Measurements from ENCODE around the gene ECHDC3. TPM values are rescaled to one million over a fixed set of nuclear protein-coding genes. Genes with fewer than 3 reads are reported as not detected.

The ECHDC3 gene
- total and polyA plus RNA-seq, 7 donors, result 4.8 to 21.8 (median 13.8) TPM

DNA sequence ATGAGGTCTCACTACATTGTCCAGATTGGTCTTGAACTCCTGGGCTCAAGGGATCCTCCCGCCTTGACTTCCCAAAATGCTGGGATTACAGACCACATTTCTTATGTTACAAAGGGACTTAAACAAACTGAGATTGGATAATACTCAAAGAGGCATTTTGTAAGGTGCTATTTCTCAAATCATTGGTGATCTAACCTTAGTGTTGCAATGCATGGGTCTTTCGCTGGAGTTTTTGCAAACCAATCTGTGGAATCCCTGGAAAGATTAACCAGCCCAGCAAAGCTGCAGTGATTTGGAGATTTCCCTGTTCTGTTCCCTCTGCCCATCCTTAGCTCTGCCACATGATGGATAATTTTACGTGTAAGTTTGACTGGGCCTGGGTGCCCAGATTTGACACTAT lies 20.4 kb upstream of the ECHDC3 start:
- no peak overlapping the region for H3K27ac ChIP-seq
- H3K36me3 ChIP-seq, result no peaks in the 10 kb centered on the region
- no peak overlapping the region for H3K4me3 ChIP-seq
- WGBS, 2 donors, result 92 to 95% methylated on average over 3 of the region's 3 CpGs
- no peak for DNase-seq
- TF ChIP-seq EP300 (IDR thresholded peaks at IDR 0.05) (no peak), POLR2AphosphoS5 (IDR thresholded peaks at IDR 0.05) (no peak), POLR2A (IDR thresholded peaks at IDR 0.05) (no peak)
- TF ChIP-seq, protein P1, sequence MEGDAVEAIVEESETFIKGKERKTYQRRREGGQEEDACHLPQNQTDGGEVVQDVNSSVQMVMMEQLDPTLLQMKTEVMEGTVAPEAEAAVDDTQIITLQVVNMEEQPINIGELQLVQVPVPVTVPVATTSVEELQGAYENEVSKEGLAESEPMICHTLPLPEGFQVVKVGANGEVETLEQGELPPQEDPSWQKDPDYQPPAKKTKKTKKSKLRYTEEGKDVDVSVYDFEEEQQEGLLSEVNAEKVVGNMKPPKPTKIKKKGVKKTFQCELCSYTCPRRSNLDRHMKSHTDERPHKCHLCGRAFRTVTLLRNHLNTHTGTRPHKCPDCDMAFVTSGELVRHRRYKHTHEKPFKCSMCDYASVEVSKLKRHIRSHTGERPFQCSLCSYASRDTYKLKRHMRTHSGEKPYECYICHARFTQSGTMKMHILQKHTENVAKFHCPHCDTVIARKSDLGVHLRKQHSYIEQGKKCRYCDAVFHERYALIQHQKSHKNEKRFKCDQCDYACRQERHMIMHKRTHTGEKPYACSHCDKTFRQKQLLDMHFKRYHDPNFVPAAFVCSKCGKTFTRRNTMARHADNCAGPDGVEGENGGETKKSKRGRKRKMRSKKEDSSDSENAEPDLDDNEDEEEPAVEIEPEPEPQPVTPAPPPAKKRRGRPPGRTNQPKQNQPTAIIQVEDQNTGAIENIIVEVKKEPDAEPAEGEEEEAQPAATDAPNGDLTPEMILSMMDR (IDR thresholded peaks at IDR 0.05), result no peak
- intact Hi-C loops (cut with DNase I), result no loop called here
- H3K9me3 ChIP-seq, result peaks cover 0 to under 1% (median 0%) of the 10 kb centered on the region in 4 donors
- H3K4me1 ChIP-seq, result no peaks in the 10 kb centered on the region
- H3K27me3 ChIP-seq, result no peaks in the 10 kb centered on the region

DNA sequence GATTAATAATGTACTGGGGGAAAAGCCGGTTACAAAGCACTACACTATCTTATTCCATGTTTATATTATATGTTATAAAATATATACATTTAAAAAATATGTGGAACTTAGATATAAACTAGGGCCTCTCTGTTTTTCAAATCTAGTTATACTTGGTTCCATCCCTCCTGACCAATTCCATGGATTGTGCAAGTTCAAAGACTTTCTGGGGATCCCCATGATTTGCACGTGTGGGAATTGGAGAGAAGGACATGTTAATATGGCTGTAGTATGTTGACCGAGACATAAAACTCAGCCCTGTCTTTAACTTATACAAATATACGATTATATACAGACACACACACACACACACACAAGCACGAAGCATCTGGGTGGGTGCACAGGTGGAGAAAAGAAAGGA lies 18.8 kb upstream of the ECHDC3 start:
- Histone ChIP-seq H3K27me3 (no peaks in the 10 kb centered on the region), H3K4me1 (no peaks in the 10 kb centered on the region), H3K9me3 (no peaks in the 10 kb centered on the region), H3K27ac (no peak overlapping the region), H3K36me3 (no peaks in the 10 kb centered on the region), H3K4me3 (no peak overlapping the region)
- DNase-seq, result no peak
- intact Hi-C loops (cut with DNase I), result no loop called here
- TF ChIP-seq POLR2AphosphoS5 (IDR thresholded peaks at IDR 0.05) (no peak), POLR2A (IDR thresholded peaks at IDR 0.05) (no peak), EP300 (IDR thresholded peaks at IDR 0.05) (no peak)
- TF ChIP-seq, protein P1 (IDR thresholded peaks at IDR 0.05), result no peak
- 69 to 85% methylated on average over 5 of the region's 5 CpGs for WGBS, 2 donors

DNA sequence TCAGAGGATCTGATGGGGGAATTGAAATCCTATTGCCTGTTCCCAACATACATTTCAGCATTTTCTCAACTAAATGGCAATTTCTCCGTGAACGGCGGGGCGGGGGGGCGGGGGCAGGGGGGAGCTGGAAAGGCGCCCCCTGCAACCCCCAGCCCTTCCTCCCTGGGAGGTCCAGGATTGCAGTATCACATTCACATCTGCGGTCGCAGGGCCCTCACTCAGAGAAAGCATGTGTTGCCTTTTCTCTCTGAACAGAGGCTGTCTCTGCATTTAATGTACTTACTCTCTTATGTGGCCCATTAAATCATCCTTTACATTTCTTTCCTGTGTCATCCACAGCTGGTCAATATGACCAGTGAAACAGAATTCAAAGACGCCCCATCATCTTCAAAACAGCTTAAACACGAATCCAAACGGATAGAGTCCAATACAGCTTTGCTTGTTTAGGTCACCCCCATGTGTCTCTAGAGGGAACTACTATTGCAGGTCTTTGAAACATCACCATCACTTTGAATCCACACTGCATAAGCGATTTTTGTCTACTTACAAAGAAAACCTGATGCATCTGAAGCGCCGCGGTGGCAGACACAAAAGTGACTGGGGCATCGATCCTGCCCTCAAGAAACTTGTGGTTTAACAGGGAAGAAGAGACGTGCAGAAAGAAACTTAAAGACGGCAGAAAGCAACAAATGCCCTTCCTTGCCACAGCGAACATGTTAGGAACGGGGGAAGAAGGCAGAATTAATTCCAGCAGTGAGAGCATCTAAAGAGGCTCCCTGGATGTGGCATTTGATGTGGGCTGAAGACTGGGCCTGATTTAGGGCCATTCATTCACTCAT lies 17.0 kb upstream of the ECHDC3 start:
- H3K27ac ChIP-seq, result no peak overlapping the region
- 63 to 64% methylated on average over 20 of the region's 20 CpGs for WGBS, 2 donors

DNA sequence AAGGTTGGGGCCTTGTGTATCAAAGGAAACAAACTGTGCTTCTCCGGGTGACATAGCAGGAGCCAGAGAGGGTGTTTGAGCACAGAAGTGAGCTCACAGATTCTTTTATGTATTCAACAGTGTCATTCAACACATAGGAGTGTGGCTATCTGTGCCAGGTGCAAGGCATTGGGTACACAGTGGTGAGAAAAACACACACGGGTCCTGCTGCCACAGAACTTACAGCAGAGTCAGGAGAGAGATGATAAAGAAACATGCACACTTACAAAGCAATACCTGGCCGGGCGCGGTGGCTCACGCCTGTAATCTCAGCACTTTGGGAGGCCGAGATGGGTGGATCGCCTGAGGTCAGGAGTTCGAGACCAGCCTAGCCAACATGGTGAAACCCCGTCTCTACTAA lies 16.3 kb upstream of the ECHDC3 start:
- Histone ChIP-seq H3K27me3 (no peaks in the 10 kb centered on the region), H3K36me3 (no peaks in the 10 kb centered on the region), H3K27ac (no peak overlapping the region), H3K9me3 (no peaks in the 10 kb centered on the region), H3K4me1 (no peaks in the 10 kb centered on the region), H3K4me3 (no peak overlapping the region)
- intact Hi-C loops (cut with DNase I), result loop anchor here (1.0 kb wide), 1 partner anchor 211 kb away; no protein-coding TSS in a partner anchor
- WGBS, 2 donors, result 73 to 85% methylated on average over 10 of the region's 10 CpGs
- no peak for TF ChIP-seq POLR2A (IDR thresholded peaks at IDR 0.05)
- TF ChIP-seq, protein P1 (IDR thresholded peaks at IDR 0.05), result no peak
- TF ChIP-seq POLR2AphosphoS5 (IDR thresholded peaks at IDR 0.05), result no peak
- no peak for TF ChIP-seq EP300 (IDR thresholded peaks at IDR 0.05)
- no peak for DNase-seq

More for the DNA sequence above, 17.0 kb upstream of the ECHDC3 start:
- intact Hi-C loops (cut with DNase I), result no loop called here
- DNase-seq, result no peak
- Histone ChIP-seq H3K9me3 (no peaks in the 10 kb centered on the region), H3K4me1 (no peaks in the 10 kb centered on the region), H3K36me3 (no peaks in the 10 kb centered on the region), H3K4me3 (no peak overlapping the region), H3K27me3 (no peaks in the 10 kb centered on the region)
- TF ChIP-seq, protein P1 (IDR thresholded peaks at IDR 0.05), result peak; percentile 16 to 55 (median 53)
- no peak for TF ChIP-seq EP300 (IDR thresholded peaks at IDR 0.05)
- no peak for TF ChIP-seq POLR2AphosphoS5 (IDR thresholded peaks at IDR 0.05)
- TF ChIP-seq POLR2A (IDR thresholded peaks at IDR 0.05), result no peak
